ENCODE data around the gene BTAF1.

BTAF1 gene

GRCh38 chr10:91939653-91940052, 16.1 kb downstream of the BTAF1 start:
- WGBS (ENCODE audit: insufficient coverage, insufficient read length) = 100% methylated on average over 2 of the region's 4 CpGs
- Histone ChIP-seq H3K9me3 (ENCODE audit: control insufficient read depth, insufficient read depth, low read length) (no peaks in the 10 kb centered on the region), H3K4me3 (ENCODE audit: low read length) (no peak overlapping the region), H3K27me3 (ENCODE audit: control insufficient read depth, insufficient read depth, low read length) (no peaks in the 10 kb centered on the region), H3K36me3 (ENCODE audit: control insufficient read depth, insufficient read depth, low read length) (no peaks in the 10 kb centered on the region; the same call in 1 of the 2 replicates), H3K4me1 (ENCODE audit: control insufficient read depth, insufficient read depth, low read length) (no peaks in the 10 kb centered on the region), H3K27ac (ENCODE audit: low read length) (no peak overlapping the region)
- no peak for DNase-seq (ENCODE audit: low read depth, low spot score)

GRCh38 chr10:91941426-91941825, 17.9 kb downstream of the BTAF1 start:
- no peaks in the 10 kb centered on the region for H3K27me3 ChIP-seq (ENCODE audit: control insufficient read depth, insufficient read depth, low read length)
- no peaks in the 10 kb centered on the region for H3K9me3 ChIP-seq (ENCODE audit: control insufficient read depth, insufficient read depth, low read length)
- no peak overlapping the region for H3K4me3 ChIP-seq (ENCODE audit: low read length)
- H3K27ac ChIP-seq (ENCODE audit: low read length) = no peak overlapping the region
- H3K36me3 ChIP-seq (ENCODE audit: control insufficient read depth, insufficient read depth, low read length) = no peaks in the 10 kb centered on the region; the same call in 1 of the 2 replicates
- DNase-seq (ENCODE audit: low read depth, low spot score) = no peak
- no CpG with 5 or more reads among the region's 1 CpG for WGBS (ENCODE audit: insufficient coverage, insufficient read length)
- H3K4me1 ChIP-seq (ENCODE audit: control insufficient read depth, insufficient read depth, low read length) = no peaks in the 10 kb centered on the region

DNA sequence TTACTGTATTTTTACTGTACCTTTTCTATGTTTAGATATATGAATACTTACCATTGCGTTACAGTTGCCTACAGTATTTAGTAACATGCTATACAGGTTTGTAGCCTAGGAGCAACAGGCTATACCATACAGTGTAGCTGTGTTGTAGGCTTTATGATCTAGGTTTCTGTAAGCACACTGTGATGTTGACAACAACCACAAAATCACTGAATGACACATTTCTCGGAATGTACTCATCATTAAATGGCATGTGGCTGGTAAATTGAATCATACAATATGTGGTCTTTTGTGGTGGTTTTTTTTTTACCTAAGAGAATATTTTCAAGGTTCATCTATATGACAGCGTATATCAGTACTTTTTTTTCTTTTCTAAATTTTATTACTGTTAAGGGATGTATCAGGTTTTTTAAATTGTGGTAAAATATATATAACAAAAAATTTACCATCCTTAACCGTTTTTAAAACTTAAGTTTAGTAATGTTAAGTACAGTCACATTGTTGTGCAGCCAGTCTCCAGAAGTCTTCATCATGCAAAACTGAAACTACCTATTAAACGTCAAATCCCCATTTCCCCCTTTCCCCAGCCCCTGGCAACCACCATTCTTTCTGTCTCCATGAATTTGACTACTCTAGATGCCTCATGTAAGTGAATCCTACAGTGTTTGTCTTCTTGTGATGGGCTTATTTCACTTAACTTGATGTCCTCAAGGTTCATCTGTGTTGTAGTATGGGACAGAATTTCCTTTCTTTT, 21.5 kb downstream of the BTAF1 start:
- Histone ChIP-seq H3K27me3 (ENCODE audit: control insufficient read depth, insufficient read depth, low read length) (no peaks in the 10 kb centered on the region), H3K4me3 (ENCODE audit: low read length) (no peak overlapping the region), H3K9me3 (ENCODE audit: control insufficient read depth, insufficient read depth, low read length) (no peaks in the 10 kb centered on the region), H3K4me1 (ENCODE audit: control insufficient read depth, insufficient read depth, low read length) (no peaks in the 10 kb centered on the region), H3K27ac (ENCODE audit: low read length) (no peak overlapping the region), H3K36me3 (ENCODE audit: control insufficient read depth, insufficient read depth, low read length) (no peaks in the 10 kb centered on the region)
- DNase-seq (ENCODE audit: low read depth, low spot score) = no peak
- WGBS (ENCODE audit: insufficient coverage, insufficient read length) = 100% methylated on average over 1 of the region's 5 CpGs

DNA sequence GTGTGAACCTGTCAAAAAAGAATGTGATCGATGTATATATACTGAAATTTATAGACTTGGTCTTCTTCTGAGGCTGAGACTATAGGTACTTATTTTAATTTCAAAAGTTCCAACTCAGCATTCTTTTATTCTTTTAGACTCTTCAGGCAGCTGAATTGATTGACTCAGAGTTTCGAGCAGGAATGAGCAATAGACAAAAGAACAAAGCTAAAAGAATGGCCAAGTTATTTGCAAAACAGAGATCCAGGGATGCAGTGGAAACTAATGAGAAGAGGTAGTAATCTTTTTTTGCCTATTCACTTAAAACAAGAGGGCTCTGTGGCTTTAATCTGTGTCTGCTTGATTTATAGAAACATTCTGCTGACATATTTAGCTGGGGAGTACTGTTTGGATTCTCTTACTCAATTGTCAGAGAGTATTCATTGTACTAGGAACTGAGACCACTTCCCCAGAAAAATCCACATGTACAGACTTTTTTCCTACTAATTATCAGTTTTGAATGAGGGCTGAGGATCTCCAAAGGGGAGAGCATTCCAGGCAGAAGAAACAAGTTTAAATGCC, 30.1 kb downstream of the BTAF1 start:
- H3K4me1 ChIP-seq (ENCODE audit: control insufficient read depth, insufficient read depth, low read length) = no peaks in the 10 kb centered on the region
- H3K4me3 ChIP-seq (ENCODE audit: low read length) = no peak overlapping the region
- H3K36me3 ChIP-seq (ENCODE audit: control insufficient read depth, insufficient read depth, low read length) = no peaks in the 10 kb centered on the region; the same call in 1 of the 2 replicates
- H3K27me3 ChIP-seq (ENCODE audit: control insufficient read depth, insufficient read depth, low read length) = no peaks in the 10 kb centered on the region
- no peak for DNase-seq (ENCODE audit: low read depth, low spot score)
- no CpG with 5 or more reads among the region's 2 CpGs for WGBS (ENCODE audit: insufficient coverage, insufficient read length)
- H3K9me3 ChIP-seq (ENCODE audit: control insufficient read depth, insufficient read depth, low read length) = no peaks in the 10 kb centered on the region
- no peak overlapping the region for H3K27ac ChIP-seq (ENCODE audit: low read length)

DNA sequence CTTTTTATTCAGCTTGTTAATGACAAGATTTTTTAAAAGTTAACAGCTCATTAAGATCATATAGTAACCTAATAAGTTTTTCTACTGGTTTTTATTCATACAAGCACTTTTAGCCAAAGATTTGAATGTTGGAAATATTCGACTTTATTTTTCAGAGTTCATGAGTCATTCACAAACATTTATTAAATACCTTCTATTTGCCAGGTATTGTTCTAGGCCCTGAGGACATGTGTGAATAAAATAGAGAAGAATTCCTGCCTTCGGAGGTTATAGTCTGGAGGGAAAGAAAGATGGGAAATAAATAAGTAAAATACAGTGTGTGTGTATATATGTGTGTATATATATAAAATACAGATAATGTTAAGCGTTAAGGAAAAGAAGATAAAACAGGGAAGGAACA, 31.5 kb downstream of the BTAF1 start:
- Histone ChIP-seq H3K4me3 (ENCODE audit: low read length) (no peak overlapping the region), H3K36me3 (ENCODE audit: control insufficient read depth, insufficient read depth, low read length) (no peaks in the 10 kb centered on the region; the same call in 1 of the 2 replicates), H3K27me3 (ENCODE audit: control insufficient read depth, insufficient read depth, low read length) (no peaks in the 10 kb centered on the region), H3K9me3 (ENCODE audit: control insufficient read depth, insufficient read depth, low read length) (no peaks in the 10 kb centered on the region), H3K4me1 (ENCODE audit: control insufficient read depth, insufficient read depth, low read length) (no peaks in the 10 kb centered on the region), H3K27ac (ENCODE audit: low read length) (no peak overlapping the region)
- DNase-seq (ENCODE audit: low read depth, low spot score) = no peak
- 100% methylated on average over 1 of the region's 3 CpGs for WGBS (ENCODE audit: insufficient coverage, insufficient read length)

DNA sequence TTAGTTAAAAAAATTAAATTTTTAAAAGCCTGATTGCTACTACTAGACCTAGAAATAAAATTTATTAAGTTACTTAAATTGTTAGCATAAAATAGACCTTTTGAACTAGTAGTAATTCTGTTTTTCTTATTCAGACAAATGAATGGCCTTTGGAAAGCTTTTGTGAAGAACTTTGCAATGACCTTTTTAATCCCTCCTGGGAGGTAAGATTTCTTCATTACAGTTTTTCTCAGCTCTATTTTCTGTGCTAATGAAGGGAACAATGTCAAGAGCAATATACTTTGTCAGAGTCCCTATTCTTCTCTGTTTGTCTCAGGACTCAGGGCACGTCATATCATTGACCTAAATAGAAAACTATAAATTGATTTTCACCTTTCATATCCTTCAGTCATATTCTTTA, 33.5 kb downstream of the BTAF1 start:
- H3K36me3 ChIP-seq (ENCODE audit: control insufficient read depth, insufficient read depth, low read length) = no peaks in the 10 kb centered on the region; the same call in 1 of the 2 replicates
- WGBS (ENCODE audit: insufficient coverage, insufficient read length) = no CpG with 5 or more reads among the region's 1 CpG
- no peaks in the 10 kb centered on the region for H3K9me3 ChIP-seq (ENCODE audit: control insufficient read depth, insufficient read depth, low read length)
- no peak overlapping the region for H3K27ac ChIP-seq (ENCODE audit: low read length)
- no peak overlapping the region for H3K4me3 ChIP-seq (ENCODE audit: low read length)
- H3K27me3 ChIP-seq (ENCODE audit: control insufficient read depth, insufficient read depth, low read length) = no peaks in the 10 kb centered on the region
- no peak for DNase-seq (ENCODE audit: low read depth, low spot score)
- no peaks in the 10 kb centered on the region for H3K4me1 ChIP-seq (ENCODE audit: control insufficient read depth, insufficient read depth, low read length)

- no peak for DNase-seq (ENCODE audit: low read depth, low spot score)
- no CpG with 5 or more reads among the region's 4 CpGs for WGBS (ENCODE audit: insufficient coverage, insufficient read length)
- Histone ChIP-seq H3K4me3 (ENCODE audit: low read length) (no peak overlapping the region), H3K36me3 (ENCODE audit: control insufficient read depth, insufficient read depth, low read length) (no peaks in the 10 kb centered on the region), H3K27ac (ENCODE audit: low read length) (no peak overlapping the region), H3K27me3 (ENCODE audit: control insufficient read depth, insufficient read depth, low read length) (no peaks in the 10 kb centered on the region), H3K9me3 (ENCODE audit: control insufficient read depth, insufficient read depth, low read length) (no peaks in the 10 kb centered on the region), H3K4me1 (ENCODE audit: control insufficient read depth, insufficient read depth, low read length) (no peaks in the 10 kb centered on the region)
Observed at GRCh38 chr10:91969297-91969696, 45.7 kb downstream of the BTAF1 start.

DNA sequence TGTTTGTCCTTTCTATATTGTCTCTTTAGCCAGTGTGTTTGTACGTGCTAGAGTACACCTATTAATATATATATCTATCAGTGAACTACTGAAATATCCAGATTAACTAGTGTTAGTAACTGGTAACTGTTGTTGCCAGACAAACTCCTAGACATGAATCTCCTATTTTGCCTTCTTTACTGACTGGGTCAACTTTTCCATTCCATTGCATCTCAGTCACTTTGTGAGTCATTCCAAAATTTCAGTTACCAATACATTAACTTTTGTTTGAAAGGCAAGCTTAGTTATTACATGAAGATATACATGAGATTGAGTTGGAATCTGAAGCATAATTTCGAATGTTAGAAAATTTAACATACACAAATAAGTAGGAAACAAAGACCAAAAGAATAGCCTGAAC, 51.4 kb downstream of the BTAF1 start:
- no peaks in the 10 kb centered on the region; the same call in 1 of the 2 replicates for H3K36me3 ChIP-seq (ENCODE audit: control insufficient read depth, insufficient read depth, low read length)
- no peaks in the 10 kb centered on the region for H3K9me3 ChIP-seq (ENCODE audit: control insufficient read depth, insufficient read depth, low read length)
- WGBS (ENCODE audit: insufficient coverage, insufficient read length) = no CpG with 5 or more reads among the region's 2 CpGs
- H3K27me3 ChIP-seq (ENCODE audit: control insufficient read depth, insufficient read depth, low read length) = no peaks in the 10 kb centered on the region
- no peak overlapping the region for H3K27ac ChIP-seq (ENCODE audit: low read length)
- no peaks in the 10 kb centered on the region for H3K4me1 ChIP-seq (ENCODE audit: control insufficient read depth, insufficient read depth, low read length)
- DNase-seq (ENCODE audit: low read depth, low spot score) = no peak
- H3K4me3 ChIP-seq (ENCODE audit: low read length) = no peak overlapping the region

DNA sequence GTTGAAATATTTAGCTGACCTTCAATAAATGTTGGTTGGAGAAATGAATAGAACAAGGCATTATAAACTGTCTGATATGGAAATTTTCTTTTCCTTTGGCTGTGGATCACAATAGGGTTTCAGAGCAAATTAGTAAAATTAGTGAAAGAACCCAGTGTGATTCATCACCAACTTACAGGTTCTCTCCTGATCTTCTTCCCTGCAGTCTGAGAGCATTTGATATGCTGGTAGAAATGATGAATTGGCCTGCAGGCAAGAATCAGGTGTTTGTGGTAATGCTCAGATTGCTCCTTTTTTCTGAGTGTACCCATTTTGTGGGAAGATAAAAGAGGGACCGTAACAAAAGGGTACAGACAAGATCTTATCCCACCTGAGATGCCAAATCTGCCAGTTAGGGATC, 51.9 kb downstream of the BTAF1 start:
- H3K27ac ChIP-seq (ENCODE audit: low read length) = no peak overlapping the region
- no peaks in the 10 kb centered on the region; the same call in 1 of the 2 replicates for H3K36me3 ChIP-seq (ENCODE audit: control insufficient read depth, insufficient read depth, low read length)
- no peaks in the 10 kb centered on the region for H3K27me3 ChIP-seq (ENCODE audit: control insufficient read depth, insufficient read depth, low read length)
- H3K4me1 ChIP-seq (ENCODE audit: control insufficient read depth, insufficient read depth, low read length) = no peaks in the 10 kb centered on the region
- no peak overlapping the region for H3K4me3 ChIP-seq (ENCODE audit: low read length)
- no peak for DNase-seq (ENCODE audit: low read depth, low spot score)
- no peaks in the 10 kb centered on the region for H3K9me3 ChIP-seq (ENCODE audit: control insufficient read depth, insufficient read depth, low read length)
- no CpG with 5 or more reads among the region's 1 CpG for WGBS (ENCODE audit: insufficient coverage, insufficient read length)

GRCh38 chr10:91976317-91977051, 52.9 kb downstream of the BTAF1 start:
- H3K9me3 ChIP-seq (ENCODE audit: control insufficient read depth, insufficient read depth, low read length) = no peaks in the 10 kb centered on the region
- no peaks in the 10 kb centered on the region for H3K4me1 ChIP-seq (ENCODE audit: control insufficient read depth, insufficient read depth, low read length)
- H3K4me3 ChIP-seq (ENCODE audit: low read length) = no peak overlapping the region
- no peak for DNase-seq (ENCODE audit: low read depth, low spot score)
- no peak overlapping the region for H3K27ac ChIP-seq (ENCODE audit: low read length)
- no peaks in the 10 kb centered on the region for H3K27me3 ChIP-seq (ENCODE audit: control insufficient read depth, insufficient read depth, low read length)
- WGBS (ENCODE audit: insufficient coverage, insufficient read length) = no CpG with 5 or more reads among the region's 5 CpGs
- H3K36me3 ChIP-seq (ENCODE audit: control insufficient read depth, insufficient read depth, low read length) = no peaks in the 10 kb centered on the region; the same call in 1 of the 2 replicates

Measured in iPS DF 6.9 (cell line).